Stomach smooth muscle (tissue), 2 donors: ENCODE results near the gene KLHDC1.
A peak's percentile ranks its signal among the peaks of the same experiment; 100 is the strongest.
"Not testable (repeated sequence)": the region's sequence is repeated elsewhere in the genome, so short reads cannot be mapped to it uniquely, and the experiment has no call there.

ENCODE experiments used
- H3K27ac ChIP-seq: one replicate; pipeline ENCODE4 v1.7.0; 2013; ENCODE audit warnings: mild to moderate bottlenecking, low read length, inconsistent platforms
- H3K27me3 ChIP-seq, 2 donors: one replicate each; pipeline ENCODE4 v1.7.0; 2013; ENCODE audit warnings: low read length in 2 of 2; ENCODE audit not compliant: insufficient read depth in 2 of 2, control insufficient read depth in 1 of 2
- H3K36me3 ChIP-seq, 2 donors: one replicate each; pipeline ENCODE4 v1.7.0; 2013; ENCODE audit warnings: low read length in 2 of 2; ENCODE audit not compliant: control insufficient read depth in 2 of 2, insufficient read depth in 2 of 2
- H3K4me1 ChIP-seq: one replicate; pipeline ENCODE4 v1.7.0; 2013; ENCODE audit warnings: low read length; ENCODE audit not compliant: control insufficient read depth, insufficient read depth
- H3K4me3 ChIP-seq, 2 donors: one replicate each; pipeline ENCODE4 v1.7.0; 2013; ENCODE audit warnings: low read length in 2 of 2
- H3K9ac ChIP-seq, 2 donors: one replicate each; pipeline ENCODE4 v1.7.0; 2013; ENCODE audit warnings: low read length in 2 of 2, mild to moderate bottlenecking in 1 of 2
- H3K9me3 ChIP-seq, 2 donors: one replicate each; pipeline ENCODE4 v1.7.0; 2013; ENCODE audit warnings: low read length in 2 of 2; ENCODE audit not compliant: control insufficient read depth in 2 of 2
- donor health status: healthy.
- donor health status: Pancreatic carcinoma.

The KLHDC1 gene

GRCh38 chr14:49692811-49693734 lies at the start of gene KLHDC1:
KLHDC1 (plus strand) TSS chr14:49693120; CDS start chr14:49693195, 75 bp downstream.
- Histone ChIP-seq H3K4me1 (peaks cover 4% of the 10 kb centered on the region), H3K4me3 (peak within 1 kb of the TSS; percentile 72 to 84), H3K27ac (peak within 1 kb of the TSS; percentile 92), H3K9ac (peak within 1 kb of the TSS; percentile 58 to 63), H3K27me3 (no peaks in the 10 kb centered on the region), H3K9me3 (no peaks in the 10 kb centered on the region), H3K36me3 (no peaks in the 10 kb centered on the region)

- no peak overlapping the region for H3K9ac ChIP-seq
- H3K4me3 ChIP-seq, result no peak overlapping the region
- no peaks in the 10 kb centered on the region for H3K9me3 ChIP-seq
These were observed 39.4 kb upstream of the KLHDC1 start for GRCh38 chr14:49653508-49653907.

GRCh38 chr14:49654511-49654910 lies 38.4 kb upstream of the KLHDC1 start:
- Histone ChIP-seq H3K9me3 (no peaks in the 10 kb centered on the region), H3K27ac (no peak overlapping the region), H3K4me3 (no peak overlapping the region), H3K36me3 (no peaks in the 10 kb centered on the region), H3K27me3 (no peaks in the 10 kb centered on the region), H3K9ac (no peak overlapping the region), H3K4me1 (no peaks in the 10 kb centered on the region)

More at GRCh38 chr14:49653508-49653907, 39.4 kb upstream of the KLHDC1 start:
- Histone ChIP-seq H3K4me1 (no peaks in the 10 kb centered on the region), H3K27ac (no peak overlapping the region), H3K36me3 (no peaks in the 10 kb centered on the region), H3K27me3 (no peaks in the 10 kb centered on the region)

GRCh38 chr14:49657500-49657899 lies 35.4 kb upstream of the KLHDC1 start:
- H3K36me3 ChIP-seq, H3K9me3 ChIP-seq, H3K9ac ChIP-seq, H3K4me3 ChIP-seq, H3K27me3 ChIP-seq, H3K4me1 ChIP-seq, H3K27ac ChIP-seq: not testable (repeated sequence)

GRCh38 chr14:49659526-49660455 lies 33.1 kb upstream of the KLHDC1 start:
- Histone ChIP-seq H3K27ac (no peak overlapping the region), H3K27me3 (no peaks in the 10 kb centered on the region), H3K36me3 (no peaks in the 10 kb centered on the region), H3K9me3 (no peaks in the 10 kb centered on the region), H3K9ac (no peak overlapping the region), H3K4me3 (no peak overlapping the region), H3K4me1 (no peaks in the 10 kb centered on the region)

DNA sequence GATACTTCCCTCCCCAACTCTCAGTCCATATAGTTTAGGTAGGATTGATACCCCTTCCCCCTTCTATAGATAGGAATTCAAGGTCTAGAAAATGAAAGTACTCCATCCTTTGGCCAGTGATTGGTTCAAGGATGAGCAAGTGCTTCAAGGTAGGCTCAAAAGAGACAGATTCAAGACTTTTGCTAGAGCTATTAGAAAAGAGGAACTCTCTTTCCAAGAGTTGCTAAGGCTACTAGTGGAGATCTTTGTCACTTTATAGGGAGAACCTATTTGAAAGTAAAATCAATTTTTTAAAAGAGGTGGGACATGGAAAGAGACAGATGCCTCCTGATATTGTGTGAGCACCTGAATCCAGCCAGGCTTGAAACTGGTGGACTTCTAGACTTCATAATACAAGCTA lies 22.4 kb upstream of the KLHDC1 start:
- Histone ChIP-seq H3K4me3 (no peak overlapping the region), H3K9ac (no peak overlapping the region), H3K27me3 (no peaks in the 10 kb centered on the region), H3K9me3 (no peaks in the 10 kb centered on the region), H3K36me3 (no peaks in the 10 kb centered on the region), H3K27ac (no peak overlapping the region), H3K4me1 (no peaks in the 10 kb centered on the region)

DNA sequence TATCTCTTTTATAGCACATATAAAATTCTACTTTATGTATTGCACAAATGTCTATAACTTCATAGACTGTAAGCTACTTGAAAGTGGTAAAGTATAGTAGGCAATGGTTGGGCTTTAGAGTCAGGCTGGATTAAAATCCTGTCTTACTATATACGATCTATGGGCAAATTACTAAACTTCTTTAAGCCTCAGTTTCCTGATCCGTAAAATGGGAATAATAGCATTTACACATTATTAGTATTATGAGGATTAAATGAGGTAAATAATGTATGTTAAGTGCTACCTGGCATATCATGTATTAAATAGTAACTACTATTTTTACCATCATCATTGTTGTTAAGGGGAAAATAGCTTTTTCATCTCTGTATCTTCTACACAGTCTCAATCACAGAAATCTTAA lies 19.3 kb upstream of the KLHDC1 start:
- no peaks in the 10 kb centered on the region for H3K4me1 ChIP-seq
- no peaks in the 10 kb centered on the region for H3K27me3 ChIP-seq
- no peak overlapping the region for H3K27ac ChIP-seq
- no peak overlapping the region for H3K4me3 ChIP-seq
- no peaks in the 10 kb centered on the region for H3K9me3 ChIP-seq
- H3K36me3 ChIP-seq, result no peaks in the 10 kb centered on the region
- H3K9ac ChIP-seq, result no peak overlapping the region

DNA sequence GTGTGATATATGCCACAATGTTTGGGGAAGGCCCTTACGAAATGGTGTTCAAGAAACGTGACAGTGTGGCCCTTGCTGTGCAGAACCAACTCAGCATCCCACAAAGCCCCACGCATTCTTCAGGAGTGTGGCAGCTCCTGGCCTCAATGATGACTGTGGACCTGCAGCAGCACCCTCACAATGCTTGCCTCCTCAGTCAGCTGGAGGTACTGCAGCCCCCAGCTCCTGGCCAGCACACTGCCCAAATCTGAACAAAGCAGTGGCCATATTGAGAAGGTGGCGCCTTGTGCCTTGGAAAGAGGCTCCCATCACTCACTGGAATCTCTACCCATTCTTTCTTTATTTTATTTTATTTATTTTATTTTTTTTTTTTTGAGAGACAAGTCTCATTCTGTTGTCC lies 15.3 kb upstream of the KLHDC1 start:
- Histone ChIP-seq H3K27me3 (no peaks in the 10 kb centered on the region), H3K27ac (no peak overlapping the region), H3K9ac (no peak overlapping the region), H3K4me3 (no peak overlapping the region), H3K9me3 (no peaks in the 10 kb centered on the region), H3K36me3 (no peaks in the 10 kb centered on the region), H3K4me1 (no peaks in the 10 kb centered on the region)

DNA sequence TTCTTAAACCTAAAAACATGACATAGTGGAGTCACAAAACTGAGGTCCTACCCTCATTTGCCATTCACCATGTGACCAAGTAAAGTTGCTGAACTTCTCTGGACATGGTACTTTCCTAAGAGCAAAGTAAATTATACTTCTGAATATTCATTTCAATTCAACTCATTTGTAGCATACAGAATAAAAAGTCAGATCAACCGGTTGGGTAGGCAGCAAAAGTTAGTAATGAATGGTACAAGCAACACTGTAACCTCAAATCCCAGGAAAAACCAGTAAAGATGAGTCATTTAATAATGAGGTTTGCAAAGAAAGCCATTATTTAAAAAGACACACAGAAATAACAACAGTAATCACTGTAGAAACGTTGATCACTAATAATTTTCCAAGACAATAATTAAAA lies 13.6 kb upstream of the KLHDC1 start:
- Histone ChIP-seq H3K9me3 (no peaks in the 10 kb centered on the region), H3K36me3 (no peaks in the 10 kb centered on the region), H3K9ac (no peak overlapping the region), H3K4me3 (no peak overlapping the region), H3K4me1 (no peaks in the 10 kb centered on the region), H3K27ac (no peak overlapping the region), H3K27me3 (no peaks in the 10 kb centered on the region)

GRCh38 chr14:49686425-49686824 lies 6.5 kb upstream of the KLHDC1 start:
- H3K27me3 ChIP-seq, result no peaks in the 10 kb centered on the region
- no peak overlapping the region for H3K9ac ChIP-seq
- H3K4me1 ChIP-seq, result peaks cover 7% of the 10 kb centered on the region
- no peaks in the 10 kb centered on the region for H3K9me3 ChIP-seq
- no peaks in the 10 kb centered on the region for H3K36me3 ChIP-seq
- H3K4me3 ChIP-seq, result no peak overlapping the region
- H3K27ac ChIP-seq, result no peak overlapping the region
